ENCODE measurements around the gene COQ6.
"Not testable (repeated sequence)": the region's sequence is repeated elsewhere in the genome, so short reads cannot be mapped to it uniquely, and the experiment has no call there.

COQ6 gene

DNA sequence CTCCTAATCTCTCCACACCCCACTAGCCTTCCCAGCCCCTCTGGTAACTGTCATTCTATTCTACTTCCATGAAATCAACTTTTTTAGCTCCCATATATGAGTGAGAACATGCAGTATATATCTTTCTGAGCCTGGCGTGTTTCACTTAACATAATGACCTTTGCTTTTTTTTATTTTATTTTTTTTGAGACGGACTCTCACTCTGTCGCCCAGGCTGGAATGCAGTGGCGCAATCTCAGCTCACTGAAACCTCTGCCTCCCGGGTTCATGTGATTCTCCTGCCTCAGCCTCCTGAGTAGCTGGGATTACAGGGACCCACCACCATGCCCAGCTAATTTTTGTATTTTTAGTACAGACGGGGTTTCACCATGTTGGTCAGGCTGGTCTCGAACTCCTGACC is 38.6 kb downstream of the COQ6 start:
- not testable (repeated sequence) for DNase-seq

GRCh38 chr14:73991092-73991491 is 41.0 kb downstream of the COQ6 start:
- no peak for DNase-seq

DNA sequence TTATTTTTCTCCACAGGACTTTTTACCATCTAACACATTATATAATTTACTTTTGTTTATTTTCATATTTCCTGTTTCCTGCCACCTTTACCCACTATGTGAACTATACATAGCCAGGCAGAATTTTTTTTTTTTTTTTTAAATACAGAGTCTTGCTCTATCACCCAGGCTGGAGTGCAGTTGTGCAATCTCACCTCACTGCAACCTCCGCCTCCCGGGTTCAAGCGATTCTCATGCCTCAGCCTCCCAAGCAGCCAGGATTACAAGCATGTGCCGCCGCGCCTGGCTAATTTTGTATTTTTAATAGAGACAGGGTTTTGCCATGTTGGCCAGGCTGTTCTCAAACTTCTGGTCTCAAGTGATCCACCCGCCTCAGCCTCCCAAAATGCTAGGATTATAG is 44.8 kb downstream of the COQ6 start:
- DNase-seq: not testable (repeated sequence)

GRCh38 chr14:73995977-73996378 is 45.9 kb downstream of the COQ6 start:
- no peak for DNase-seq

DNA sequence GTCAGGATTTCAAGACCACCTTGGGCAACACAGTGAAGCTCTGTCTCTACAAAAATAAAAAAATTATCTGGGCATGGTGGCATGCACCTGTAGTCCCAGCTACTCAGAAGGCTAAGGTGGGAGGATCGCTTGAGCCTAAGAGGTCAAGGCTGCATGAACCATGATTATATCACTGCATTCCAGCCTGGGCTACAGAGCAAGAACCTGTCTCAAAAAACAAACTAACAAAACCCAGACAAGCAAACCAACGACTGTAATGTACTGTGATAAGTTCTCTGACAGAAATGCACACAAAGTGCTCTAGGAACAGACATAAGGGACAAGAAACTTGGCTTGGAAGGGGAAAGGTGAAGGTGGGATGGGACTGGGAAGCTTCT is 46.6 kb downstream of the COQ6 start:
- DNase-seq: no peak

- DNase-seq: no peak
Measured at GRCh38 chr14:73997108-73997943, 47.2 kb downstream of the COQ6 start.

GRCh38 chr14:73997944-73998447 is 47.9 kb downstream of the COQ6 start:
- DNase-seq: no peak

DNA sequence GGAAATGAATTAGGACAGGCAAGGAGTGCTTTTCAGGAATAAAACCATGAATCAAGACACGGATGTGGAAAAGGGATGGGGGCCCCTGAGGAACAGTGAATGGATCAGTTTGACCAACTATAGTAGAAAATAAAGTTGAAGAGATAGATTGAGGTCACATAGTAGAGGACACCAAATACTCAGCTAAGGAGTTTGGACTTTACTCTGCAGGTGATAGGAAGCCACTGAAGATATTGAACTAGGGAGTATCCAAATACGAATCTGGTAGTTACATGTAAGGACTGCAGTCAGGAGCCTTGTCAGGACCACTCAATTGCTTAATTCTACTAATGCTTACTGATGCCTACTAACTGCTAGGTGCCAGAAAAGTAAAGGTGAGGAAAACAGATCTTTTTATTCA is 48.6 kb downstream of the COQ6 start:
- DNase-seq: no peak

DNA sequence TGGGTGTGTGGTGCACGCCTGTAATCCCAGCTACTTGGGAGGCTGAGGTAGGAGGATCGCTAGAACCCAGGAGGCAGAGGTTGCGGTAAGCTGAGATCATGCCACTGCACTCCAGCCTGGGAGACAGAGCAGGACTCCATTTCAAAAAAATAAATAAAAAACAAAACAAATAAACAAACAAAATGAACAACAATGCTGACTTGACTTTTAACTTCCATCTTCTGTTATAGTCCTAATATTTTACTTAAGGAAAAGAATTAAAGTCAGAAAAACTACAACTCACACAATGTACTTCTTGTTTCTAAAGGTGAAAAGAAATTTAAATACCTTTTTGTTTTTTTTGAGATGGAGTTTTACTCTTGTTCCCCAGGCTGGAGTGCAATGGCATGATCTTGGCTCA is 55.6 kb downstream of the COQ6 start:
- DNase-seq: not testable (repeated sequence)

DNA sequence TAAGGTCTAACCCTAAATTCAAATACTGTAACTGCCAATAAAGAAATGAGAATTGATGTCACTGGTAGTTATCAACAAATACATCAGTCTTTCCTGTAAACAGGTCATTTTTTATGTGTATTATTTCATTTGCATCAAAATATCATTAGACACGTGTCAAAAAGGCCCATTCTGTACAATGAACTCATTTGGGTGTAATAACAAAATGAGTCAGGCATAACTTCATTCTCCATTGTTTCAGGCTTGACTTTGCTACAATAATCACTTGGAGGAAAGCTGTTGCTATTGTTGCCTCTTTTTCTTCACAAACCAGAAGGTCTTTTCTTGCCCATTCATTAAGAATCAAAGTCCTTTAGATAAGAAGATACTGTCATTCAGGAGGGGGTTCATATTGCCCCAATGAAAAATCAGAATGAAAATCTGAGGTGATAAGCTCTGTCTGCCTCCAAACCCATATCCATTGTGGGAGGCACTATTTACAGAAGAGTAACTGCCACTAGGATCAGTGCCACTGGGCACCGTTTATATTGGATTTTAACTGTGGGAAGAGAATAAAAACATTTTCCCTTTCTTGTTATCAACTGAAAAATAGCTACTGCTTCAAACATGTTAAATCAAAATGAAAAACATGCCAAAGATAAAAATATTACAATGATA is 58.9 kb downstream of the COQ6 start:
- DNase-seq: no peak

All from NCI-H748 treated with DMSO at 0.1 percent for 48 hours (cell line).